HG03064 (cell line): ENCODE measurements around the gene SUCNR1.
"Not testable (repeated sequence)": the region's sequence is repeated elsewhere in the genome, so short reads cannot be mapped to it uniquely, and the experiment has no call there.

ENCODE experiments used
- ATAC-seq: cut with Tn5 transposase; IDR thresholded peaks from one replicate; pipeline ENCODE4 v1.9.1; 2021; ENCODE audit warnings: low read depth; ENCODE audit not compliant: unreplicated experiment

Gene SUCNR1

GRCh38 chr3:151871639-151872468 is 1.6 kb upstream of the SUCNR1 start:
- peak; percentile 80 for ATAC-seq

GRCh38 chr3:151874079-151874478 is 636 bp downstream of the SUCNR1 start:
- not testable (repeated sequence) for ATAC-seq

- ATAC-seq: peak; percentile 62
These were observed 2.3 kb downstream of the SUCNR1 start for GRCh38 chr3:151875759-151876158.

- no peak for ATAC-seq
These were observed 3.8 kb downstream of the SUCNR1 start for GRCh38 chr3:151877269-151877668.

- no peak for ATAC-seq
These were observed 5.0 kb downstream of the SUCNR1 start for GRCh38 chr3:151878465-151878864.

- ATAC-seq: no peak
These were observed 5.6 kb downstream of the SUCNR1 start for GRCh38 chr3:151879037-151879436.

GRCh38 chr3:151879679-151880415 is 6.4 kb downstream of the SUCNR1 start:
- ATAC-seq: peak; percentile 61

- no peak for ATAC-seq
These were observed 6.9 kb downstream of the SUCNR1 start for GRCh38 chr3:151880416-151880690.

GRCh38 chr3:151881137-151881536 is 7.7 kb downstream of the SUCNR1 start:
- ATAC-seq: no peak

- not testable (repeated sequence) for ATAC-seq
These were observed 12.0 kb downstream of the SUCNR1 start for GRCh38 chr3:151885397-151885796.

- not testable (repeated sequence) for ATAC-seq
These were observed 14.2 kb downstream of the SUCNR1 start for GRCh38 chr3:151887450-151888211.

GRCh38 chr3:151890721-151891141 is 17.3 kb downstream of the SUCNR1 start:
- ATAC-seq: peak; percentile 87

GRCh38 chr3:151891721-151892120 is 18.3 kb downstream of the SUCNR1 start:
- ATAC-seq: no peak

- no peak for ATAC-seq
These were observed 20.8 kb downstream of the SUCNR1 start for GRCh38 chr3:151894219-151894618.

- no peak for ATAC-seq
These were observed 22.2 kb downstream of the SUCNR1 start for GRCh38 chr3:151895478-151896241.

- no peak for ATAC-seq
These were observed 23.0 kb downstream of the SUCNR1 start for GRCh38 chr3:151896246-151897012.

- ATAC-seq: not testable (repeated sequence)
These were observed 24.7 kb downstream of the SUCNR1 start for GRCh38 chr3:151898121-151898520.

- ATAC-seq: not testable (repeated sequence)
These were observed 25.3 kb downstream of the SUCNR1 start for GRCh38 chr3:151898564-151899261.

- no peak for ATAC-seq
These were observed 26.6 kb downstream of the SUCNR1 start for GRCh38 chr3:151899996-151900395.
